Cortex of kidney (tissue), 1 donor: ENCODE results near the gene ATP6V0B.

Source experiments
- DNase-seq: peaks from one replicate; lab custom pipeline; 2025; lab: John Stamatoyannopoulos, UW

ATP6V0B gene

GRCh38 chr1:43974443-43975248 lies at the start of gene ATP6V0B:
Gene ATP6V0B, plus strand, starts transcription at chr1:43974960. Its CDS starts 81 bp downstream, at chr1:43975041.
- peak; percentile 78 for DNase-seq

GRCh38 chr1:43925846-43926245 lies 48.9 kb upstream of the ATP6V0B start:
- DNase-seq, result no peak

DNA sequence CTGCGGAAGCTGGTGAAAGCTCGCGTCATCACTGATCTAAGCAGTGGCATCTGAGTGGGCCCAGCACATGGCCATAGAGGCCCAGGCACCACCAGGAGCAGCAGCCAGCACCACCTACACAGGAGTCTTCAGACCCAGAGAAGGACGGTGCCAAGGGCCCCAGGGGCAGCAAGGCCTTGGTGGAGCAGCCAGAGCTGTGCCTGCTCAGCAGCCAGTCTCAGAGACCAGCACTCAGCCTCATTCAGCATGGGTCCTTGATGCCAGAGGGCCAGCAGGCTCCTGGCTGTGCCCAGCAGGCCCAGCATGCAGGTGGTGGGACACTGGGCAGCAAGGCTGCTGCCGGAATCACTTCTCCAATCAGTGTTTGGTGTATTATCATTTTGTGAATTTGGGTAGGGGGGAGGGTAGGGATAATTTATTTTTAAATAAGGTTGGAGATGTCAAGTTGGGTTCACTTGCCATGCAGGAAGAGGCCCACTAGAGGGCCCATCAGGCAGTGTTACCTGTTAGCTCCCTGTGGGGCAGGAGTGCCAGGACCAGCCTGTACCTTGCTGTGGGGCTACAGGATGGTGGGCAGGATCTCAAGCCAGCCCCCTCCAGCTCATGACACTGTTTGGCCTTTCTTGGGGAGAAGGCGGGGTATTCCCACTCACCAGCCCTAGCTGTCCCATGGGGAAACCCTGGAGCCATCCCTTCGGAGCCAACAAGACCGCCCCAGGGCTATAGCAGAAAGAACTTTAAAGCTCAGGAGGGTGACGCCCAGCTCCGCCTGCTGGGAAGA lies 44.4 kb upstream of the ATP6V0B start:
- no peak for DNase-seq

DNA sequence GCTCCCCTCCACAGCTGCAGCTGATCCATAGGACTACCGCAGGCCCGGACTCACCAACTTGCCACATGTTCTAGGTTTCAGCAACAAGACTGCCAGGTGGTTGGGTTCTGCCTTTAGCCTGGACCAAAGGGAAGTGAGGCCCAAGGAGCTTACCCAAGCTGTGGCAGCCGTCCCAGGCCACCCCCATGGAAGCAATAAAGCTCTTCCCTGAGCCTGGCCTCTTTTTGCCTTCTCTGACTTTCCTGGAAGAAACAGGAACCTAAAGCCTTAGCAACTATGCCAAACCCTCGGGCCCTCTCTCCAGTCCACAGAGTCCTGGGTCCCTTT lies 43.8 kb upstream of the ATP6V0B start:
- DNase-seq, result no peak

GRCh38 chr1:43931711-43932660 lies 42.8 kb upstream of the ATP6V0B start:
- DNase-seq, result no peak

DNA sequence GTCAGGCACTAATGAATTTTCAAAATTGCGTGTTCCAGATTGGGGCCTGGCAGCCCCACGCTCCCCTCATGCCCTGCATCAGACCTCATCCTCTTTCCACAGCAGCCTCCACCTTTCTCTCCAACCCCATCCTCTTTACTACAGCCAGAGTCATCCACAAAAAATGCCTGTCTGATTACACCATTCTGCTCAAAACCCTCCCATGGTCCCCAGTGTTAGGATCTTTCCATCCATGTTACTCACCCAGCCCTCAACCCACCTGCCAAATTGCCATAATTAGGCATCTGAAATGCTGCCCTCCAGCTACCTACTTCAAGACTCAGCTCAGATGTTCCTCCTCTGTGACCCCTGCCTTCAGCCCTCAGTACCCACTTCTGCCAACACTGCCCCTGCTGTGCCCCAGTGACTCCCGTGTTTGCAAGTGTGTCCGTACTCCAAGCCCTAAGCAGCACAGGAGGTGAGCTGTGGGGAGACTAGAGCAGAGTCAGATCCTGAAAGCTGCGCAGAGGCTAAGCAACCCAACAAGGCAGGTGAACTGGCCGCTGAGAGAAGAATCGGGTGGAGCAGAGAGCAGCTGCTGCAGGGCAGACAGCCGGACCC lies 41.9 kb upstream of the ATP6V0B start:
- DNase-seq, result no peak

DNA sequence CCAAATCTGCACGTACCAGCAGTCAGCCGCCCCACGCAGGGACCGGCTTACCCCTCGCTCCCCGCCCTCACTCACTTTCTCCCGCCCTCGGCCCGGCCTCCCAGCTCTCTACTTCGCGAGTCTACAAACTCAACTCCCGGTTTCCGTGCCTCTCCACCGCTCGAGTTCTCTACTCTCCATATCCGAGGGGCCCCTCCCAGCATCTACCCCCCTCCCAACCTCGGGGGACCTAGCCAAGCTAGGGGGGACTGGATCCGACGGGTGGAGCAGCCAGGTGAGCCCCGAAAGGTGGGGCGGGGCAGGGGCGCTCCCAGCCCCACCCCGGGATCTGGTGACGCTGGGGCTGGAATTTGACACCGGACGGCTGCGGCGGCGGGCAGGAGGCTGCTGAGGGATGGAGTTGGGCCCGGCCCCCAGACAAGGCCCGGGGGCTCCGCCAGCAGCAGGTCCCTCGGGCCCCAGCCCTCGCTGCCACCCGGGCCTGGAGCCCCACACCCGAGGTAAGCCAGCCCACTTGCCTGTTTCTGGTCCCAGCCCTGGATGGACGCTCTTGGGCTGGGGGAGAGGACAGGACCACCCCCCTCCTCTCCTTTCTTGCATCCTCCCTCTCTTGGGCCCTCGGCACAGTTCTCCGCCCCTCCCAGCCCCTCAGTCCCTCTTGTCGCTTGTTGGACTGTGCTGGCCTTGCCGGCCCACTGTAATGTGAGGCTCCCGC lies 41.2 kb upstream of the ATP6V0B start, which contains the start of gene ARTN:
Gene ARTN (plus strand): TSS at position 416 of the 715 bp plus-strand sequence. CDS start 1,856 bp downstream, outside the sequence.
- DNase-seq, result no peak

DNA sequence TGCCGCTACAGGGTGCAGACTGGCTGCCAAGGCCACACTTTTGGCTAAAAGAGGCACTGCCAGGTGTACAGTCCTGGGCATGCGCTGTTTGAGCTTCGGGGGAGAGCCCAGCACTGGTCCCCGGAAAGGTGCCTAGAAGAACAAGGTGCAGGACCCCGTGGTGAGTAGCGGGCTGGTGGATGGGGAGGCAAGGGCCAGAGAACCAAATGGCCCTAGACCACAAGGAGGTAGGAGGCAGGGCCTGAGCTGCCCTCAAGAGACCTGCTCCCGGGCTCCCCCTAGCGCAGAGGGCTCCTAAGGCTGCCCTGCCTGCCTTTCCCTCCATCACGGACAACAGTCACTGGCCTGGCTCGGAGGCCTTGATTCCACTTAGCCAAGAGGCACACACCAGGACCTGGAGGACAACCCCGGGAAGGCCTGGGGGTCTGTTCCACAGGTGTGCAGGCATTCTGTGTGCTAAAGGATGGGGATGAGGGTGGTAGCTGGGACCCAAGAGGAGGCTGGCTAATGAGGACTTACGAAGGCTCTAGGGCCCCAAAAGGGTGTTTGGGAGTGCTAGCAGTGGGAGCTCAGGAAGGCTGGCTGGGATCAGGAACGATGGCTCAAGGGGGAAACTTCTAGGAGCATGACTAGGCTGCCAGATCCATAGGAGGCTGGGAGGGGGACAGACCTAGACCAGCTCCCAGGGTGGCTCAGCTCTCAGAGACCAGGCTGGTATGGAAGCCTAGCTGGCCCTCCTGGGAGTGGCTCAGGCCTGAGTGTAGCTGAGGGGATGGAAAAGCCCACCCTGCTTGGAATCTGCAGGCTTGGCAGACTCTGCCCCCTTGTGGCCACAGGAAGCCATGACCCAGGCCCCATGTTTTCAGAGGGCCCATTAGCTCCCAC lies 40.4 kb upstream of the ATP6V0B start:
- DNase-seq, result no peak

DNA sequence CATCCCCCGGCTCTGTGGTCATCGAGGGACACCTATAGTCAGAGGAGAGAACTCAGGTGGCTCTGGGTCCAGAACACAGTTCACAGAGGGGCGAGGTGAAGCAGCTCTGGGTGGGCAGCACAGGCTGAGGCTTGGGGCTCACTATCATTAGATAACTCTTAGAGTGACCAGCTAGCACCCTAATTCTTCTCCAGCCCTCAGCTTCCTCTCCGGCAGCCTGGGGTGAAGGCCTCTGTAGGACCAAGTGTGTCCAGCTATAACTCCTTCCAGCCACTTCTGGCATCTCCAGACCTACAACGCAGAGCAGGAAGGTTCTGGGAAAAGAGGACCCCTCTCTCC lies 39.8 kb upstream of the ATP6V0B start:
- DNase-seq, result no peak

- no peak for DNase-seq
Measured at GRCh38 chr1:43935711-43936427, 38.9 kb upstream of the ATP6V0B start.

GRCh38 chr1:43936431-43937151 lies 38.2 kb upstream of the ATP6V0B start:
- DNase-seq, result no peak

- DNase-seq, result no peak
Measured at GRCh38 chr1:43937179-43937865, 37.4 kb upstream of the ATP6V0B start.

DNA sequence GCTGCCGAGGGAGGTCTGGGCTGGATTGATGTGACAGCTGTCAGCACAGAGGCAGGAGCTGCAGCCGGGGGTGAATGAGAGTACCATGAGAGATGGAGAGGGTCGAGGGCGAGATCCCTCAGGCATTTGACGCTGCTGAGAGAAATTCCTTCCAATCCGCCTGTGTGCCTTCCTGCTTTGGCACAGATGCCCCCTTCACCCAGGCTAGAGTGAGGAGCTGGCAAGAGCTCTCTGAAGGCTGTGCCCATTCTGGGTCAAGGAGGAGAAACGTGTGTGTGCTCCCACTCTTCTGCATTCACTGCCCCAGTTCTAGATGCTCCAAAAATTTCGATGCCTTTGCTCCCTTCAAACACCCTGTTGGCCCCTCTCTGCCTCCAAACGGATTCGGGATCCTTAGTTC lies 36.4 kb upstream of the ATP6V0B start:
- DNase-seq, result no peak

DNA sequence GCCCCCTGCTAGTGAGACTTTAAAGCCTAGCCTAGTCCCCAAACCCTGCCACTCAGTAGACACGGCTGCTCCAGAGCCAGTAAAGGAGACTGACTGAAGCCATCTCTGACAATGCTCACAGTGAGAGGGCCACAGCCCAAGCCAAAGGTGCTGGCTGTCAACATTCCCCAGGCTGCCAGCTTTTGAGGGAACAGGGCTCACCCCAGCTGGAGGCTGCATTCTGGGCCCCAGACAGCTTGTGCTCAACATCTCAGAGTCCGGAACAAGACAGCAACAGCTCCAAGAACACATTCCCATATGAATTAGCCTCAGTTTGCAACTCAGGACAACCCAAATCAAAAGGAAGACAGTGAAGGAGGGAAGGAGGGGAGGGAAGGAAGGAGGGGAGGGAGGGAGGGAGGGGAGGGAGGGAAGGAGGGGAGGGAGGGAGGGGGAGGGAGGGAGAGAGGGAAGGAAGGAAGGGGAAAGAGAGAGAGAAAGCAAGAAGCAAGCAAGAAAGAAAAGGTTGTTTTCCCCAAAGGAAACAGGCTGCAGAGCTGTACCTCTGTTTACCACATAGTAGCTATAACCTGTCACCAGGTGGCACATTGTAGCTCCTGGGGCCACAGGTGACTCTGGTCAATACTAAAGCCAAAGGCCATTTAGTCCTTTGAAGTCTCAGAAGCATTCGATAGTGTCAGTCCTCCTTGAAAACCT lies 35.7 kb upstream of the ATP6V0B start:
- DNase-seq, result no peak

- DNase-seq, result no peak
Measured at GRCh38 chr1:43942411-43942810, 32.3 kb upstream of the ATP6V0B start.

DNA sequence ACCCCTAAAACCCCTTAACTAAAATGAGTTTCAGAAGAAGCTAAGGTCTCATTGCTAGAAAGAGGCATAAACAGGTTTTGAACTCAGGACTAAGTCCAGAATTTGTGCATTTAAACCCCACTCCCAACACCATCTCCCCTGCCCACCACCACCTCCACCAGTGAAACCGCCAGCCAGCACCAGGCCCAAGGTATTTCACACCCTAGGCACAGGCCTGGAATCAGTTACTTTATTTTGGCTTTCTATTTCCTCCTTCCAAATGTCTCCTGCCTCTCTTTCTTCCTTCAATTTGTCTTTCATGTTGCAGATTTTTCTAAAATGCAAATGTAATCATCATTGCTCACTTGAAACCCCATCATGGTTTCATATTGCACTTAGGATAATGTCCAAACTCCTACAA lies 29.9 kb upstream of the ATP6V0B start:
- no peak for DNase-seq

DNA sequence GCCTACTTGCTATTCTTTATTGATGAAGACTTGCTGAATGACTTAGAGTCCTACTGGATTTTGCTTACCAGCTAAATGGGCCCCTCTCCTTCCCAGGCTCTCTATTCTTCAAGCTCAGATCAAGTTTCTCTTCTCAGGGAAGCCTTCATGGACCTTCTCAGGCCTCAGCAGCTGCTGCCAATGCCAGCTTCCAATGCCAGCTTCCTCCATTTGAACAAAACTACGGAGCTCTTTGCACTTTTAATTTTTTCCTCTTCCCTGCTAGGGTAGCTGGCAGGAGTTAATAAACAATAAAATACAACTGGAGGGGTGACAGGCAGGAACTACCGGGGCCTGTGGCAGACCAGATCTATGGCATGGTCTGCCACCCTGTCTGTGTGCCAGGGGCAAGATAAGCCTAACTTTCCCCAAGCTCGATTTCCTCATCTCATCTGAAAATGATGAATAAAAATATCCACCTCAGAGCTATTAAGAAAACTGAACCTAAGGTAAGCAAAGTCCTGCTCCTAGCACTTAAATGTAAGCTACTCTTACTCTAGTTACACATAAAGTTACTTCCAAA lies 29.0 kb upstream of the ATP6V0B start:
- DNase-seq, result no peak
